GM19468 (cell line): ENCODE measurements around the gene PAX3.

ENCODE experiments used
- ATAC-seq: cut with Tn5 transposase; IDR thresholded peaks from one replicate; pipeline ENCODE4 v1.9.1; 2021; ENCODE audit warnings: mild to moderate bottlenecking, moderate library complexity, moderate number of reproducible peaks; ENCODE audit not compliant: unreplicated experiment; ENCODE audit errors: extremely low read depth

The PAX3 gene

GRCh38 chr2:222311319-222311977 lies 12.7 kb upstream of the PAX3 start:
- no peak for ATAC-seq

DNA sequence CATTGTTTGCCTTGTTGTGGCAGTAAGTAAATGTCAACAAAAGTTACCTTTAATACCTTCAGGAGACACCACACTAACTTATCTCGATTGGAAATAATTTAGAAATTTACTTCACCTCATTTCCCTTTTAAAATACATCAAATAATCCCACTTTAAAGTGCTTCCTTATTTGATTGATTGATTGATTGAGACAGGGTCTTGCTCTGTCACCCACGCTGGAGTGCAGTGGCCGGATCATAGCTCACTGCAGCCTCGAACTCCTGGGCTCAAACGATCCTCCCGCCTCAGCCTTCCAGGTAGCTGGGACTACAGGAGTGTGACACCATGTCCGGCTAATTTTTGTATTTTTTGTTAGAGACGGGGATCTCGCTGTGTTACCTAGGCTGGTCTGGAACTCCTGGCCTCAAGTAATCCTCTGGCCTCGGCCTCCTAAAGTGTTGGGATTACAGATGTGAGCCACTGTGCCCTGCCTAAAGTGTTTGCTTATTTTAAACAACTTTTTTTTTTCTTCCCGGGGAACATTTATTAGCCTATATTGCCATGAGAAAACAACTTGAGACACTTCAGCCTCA lies 12.0 kb upstream of the PAX3 start:
- no peak for ATAC-seq

DNA sequence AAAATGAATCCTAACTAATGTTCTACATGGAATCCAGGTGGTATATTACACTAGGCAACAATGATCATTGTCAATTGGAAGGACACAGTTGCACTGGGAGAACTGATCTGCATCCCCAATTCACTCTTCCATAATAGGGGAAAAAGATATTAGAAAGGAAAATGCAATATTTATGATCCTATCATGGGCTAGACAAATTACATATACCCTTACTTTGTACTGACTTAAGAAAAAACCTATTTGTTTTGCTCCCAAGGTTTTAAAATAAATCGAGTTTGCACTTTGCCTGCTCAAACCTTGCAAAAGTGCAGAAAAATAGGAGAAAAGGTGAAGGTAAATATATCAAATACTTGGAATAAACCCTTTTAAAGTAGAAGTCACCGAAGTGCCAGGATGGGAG lies 11.0 kb upstream of the PAX3 start:
- ATAC-seq: no peak

DNA sequence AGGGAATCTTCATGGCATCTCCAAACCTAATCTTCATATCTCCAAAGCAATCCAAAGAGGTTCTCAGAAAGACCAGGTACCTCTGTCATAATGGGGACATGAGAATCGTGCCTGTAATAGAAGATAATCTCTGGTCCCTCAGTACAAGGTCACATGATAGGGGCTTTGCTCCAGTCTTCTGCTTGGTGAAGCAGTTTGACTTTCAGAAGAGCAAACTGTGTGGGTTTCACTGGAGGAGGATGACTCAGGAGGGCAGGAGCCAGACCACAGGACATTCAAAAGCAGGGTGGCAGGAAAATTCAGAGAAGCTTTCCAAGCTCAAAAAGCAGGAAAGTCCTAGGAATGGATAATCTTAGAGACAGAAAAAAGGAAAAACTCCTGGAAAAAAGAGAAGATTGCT lies 10.6 kb upstream of the PAX3 start:
- no peak for ATAC-seq

DNA sequence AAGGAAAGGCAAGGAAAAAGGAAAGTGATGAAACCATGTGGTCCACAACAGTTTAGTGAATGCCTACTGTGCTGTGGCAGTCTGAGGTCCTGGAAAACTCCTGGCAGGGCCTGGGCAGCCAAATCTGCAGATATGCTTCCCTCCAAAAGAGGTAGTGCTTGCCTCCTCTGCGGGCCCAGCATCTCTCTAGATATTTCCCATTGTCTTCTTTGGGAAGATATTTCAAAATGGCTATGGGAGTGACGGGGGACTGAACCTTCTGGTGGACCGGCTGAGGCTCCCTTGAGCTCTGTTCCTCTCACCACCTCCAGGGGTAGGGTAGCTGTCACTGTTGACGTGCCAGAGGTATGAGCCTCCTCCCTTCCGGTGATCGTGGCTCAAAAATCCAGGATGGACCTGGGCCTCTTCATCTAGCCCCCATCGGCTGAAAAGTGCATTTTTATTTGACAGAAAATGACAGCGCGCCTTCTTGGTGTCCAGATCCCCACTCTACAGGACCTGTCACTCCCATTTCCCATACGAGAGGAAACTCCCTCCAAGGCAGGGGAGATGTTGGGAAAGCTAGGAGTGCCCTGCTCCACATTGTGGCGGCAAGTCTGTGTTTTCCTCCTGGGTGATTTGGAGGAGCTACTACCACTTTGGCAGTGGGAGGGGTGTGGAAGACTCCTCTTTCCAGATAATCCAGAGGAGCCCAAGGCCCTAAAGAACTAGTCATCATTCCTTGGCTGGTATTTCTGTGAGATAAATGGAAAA lies 9.4 kb upstream of the PAX3 start:
- no peak for ATAC-seq

- ATAC-seq: no peak
Measured at GRCh38 chr2:222307143-222307756, 8.5 kb upstream of the PAX3 start.

GRCh38 chr2:222306393-222307142 lies 7.8 kb upstream of the PAX3 start:
- ATAC-seq: no peak

GRCh38 chr2:222305516-222306392 lies 7.0 kb upstream of the PAX3 start:
- no peak for ATAC-seq

GRCh38 chr2:222304737-222305515 lies 6.1 kb upstream of the PAX3 start:
- ATAC-seq: no peak

- no peak for ATAC-seq
Measured at GRCh38 chr2:222303828-222304736, 5.3 kb upstream of the PAX3 start.

GRCh38 chr2:222303045-222303827 lies 4.4 kb upstream of the PAX3 start:
- no peak for ATAC-seq

- no peak for ATAC-seq
Measured at GRCh38 chr2:222302178-222303018, 3.6 kb upstream of the PAX3 start.

GRCh38 chr2:222301796-222302118 lies 3.0 kb upstream of the PAX3 start:
- ATAC-seq: no peak

GRCh38 chr2:222301053-222301795 lies 2.4 kb upstream of the PAX3 start:
- no peak for ATAC-seq

GRCh38 chr2:222300726-222301052 lies 1.9 kb upstream of the PAX3 start:
- no peak for ATAC-seq
